CD4-positive, alpha-beta T cell treated with Interferon alpha-2 for 1 hour (primary cell): Measurements from ENCODE around the gene SLC9A9.

Experiments used
- DNase-seq, 2 donors: peaks; one replicate each; pipeline ENCODE4 v3.0.0-alpha.2; 2020 to 2022

The SLC9A9 gene

GRCh38 chr3:143232981-143233380 is 615.3 kb downstream of the SLC9A9 start:
- DNase-seq = no peak

GRCh38 chr3:143228405-143228804 is 619.9 kb downstream of the SLC9A9 start:
- DNase-seq = no peak

- no peak for DNase-seq
Measured at GRCh38 chr3:143226678-143227291, 621.5 kb downstream of the SLC9A9 start.

- DNase-seq = no peak
Measured at GRCh38 chr3:143224716-143225115, 623.6 kb downstream of the SLC9A9 start.

GRCh38 chr3:143222981-143223380 is 625.3 kb downstream of the SLC9A9 start:
- DNase-seq = no peak

- no peak for DNase-seq
Measured at GRCh38 chr3:143222505-143222904, 625.8 kb downstream of the SLC9A9 start.

GRCh38 chr3:143221446-143221845 is 626.8 kb downstream of the SLC9A9 start:
- DNase-seq = no peak

GRCh38 chr3:143220741-143221140 is 627.5 kb downstream of the SLC9A9 start:
- DNase-seq = no peak

- DNase-seq = no peak
Measured at GRCh38 chr3:143218166-143218835, 630.0 kb downstream of the SLC9A9 start.

- no peak for DNase-seq
Measured at GRCh38 chr3:143217283-143217682, 631.0 kb downstream of the SLC9A9 start.

- DNase-seq = no peak
Measured at GRCh38 chr3:143216709-143217182, 631.5 kb downstream of the SLC9A9 start.
